SK-N-MC (cell line): ENCODE data around the gene KLK14.

Source experiments
- EZH2 ChIP-seq: fragments of 200-600 bp; sonication (generic); IDR thresholded peaks from one replicate; pipeline ENCODE4 v1.6.1; 2017; ENCODE audit warnings: antibody characterized with exemption
- FOXP2 ChIP-seq: optimal IDR thresholded peaks from 2 replicates; pipeline ENCODE3; 2011; ENCODE audit warnings: mild to moderate bottlenecking, moderate library complexity; ENCODE audit not compliant: insufficient read depth; ENCODE audit errors: extremely low read length, control extremely low read depth
- POLR2AphosphoS5 ChIP-seq: IDR thresholded peaks from 2 replicates; pipeline ENCODE4 v1.6.1; 2012; ENCODE audit warnings: mild to moderate bottlenecking, low read depth, low read length, borderline replicate concordance

DNA sequence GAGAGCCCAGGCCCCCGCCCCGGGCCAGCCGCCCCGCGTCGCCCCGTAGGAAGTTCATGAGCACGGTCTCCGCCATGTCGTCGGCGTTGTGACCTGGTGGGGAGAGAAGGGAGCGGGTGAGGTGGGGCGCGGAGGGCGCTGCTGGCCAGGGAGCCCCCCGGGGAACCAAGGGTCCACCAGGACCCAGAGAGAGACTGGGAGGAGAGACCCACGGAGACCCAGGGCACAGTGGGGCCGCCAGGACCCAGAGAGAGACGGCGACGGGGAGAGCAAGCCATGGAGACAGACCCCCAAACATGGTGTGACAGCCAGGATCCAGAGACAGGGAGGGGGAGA is 16.3 kb upstream of the KLK14 start:
- TF ChIP-seq EZH2 = no peak
- TF ChIP-seq POLR2AphosphoS5 = no peak
- no peak for TF ChIP-seq FOXP2
